AG04450 (cell line): ENCODE data around the gene KNL1. TPM values are rescaled to one million over a fixed set of nuclear protein-coding genes. Genes with fewer than 3 reads are reported as not detected.

Experiments used
- CTCF ChIA-PET: fragments of 300-600, 350-600 bp; formaldehyde crosslinking; extraction: SDS; loops from one replicate; lab custom pipeline; 2022; ENCODE audit warnings: antibody characterized with exemption, inconsistent platforms; lab: Charles Lee
- POLR2A ChIA-PET: fragments of 350-600 bp; formaldehyde crosslinking; extraction: SDS; loops from one replicate; lab custom pipeline; 2021; ENCODE audit warnings: antibody characterized with exemption, inconsistent platforms; lab: Yijun Ruan, JAX
- DNase-seq: peaks from one replicate; pipeline ENCODE4 v3.0.0-alpha.2; 2011; ENCODE audit warnings: low read depth, low spot score
- H3K27ac ChIP-seq: one replicate; pipeline ENCODE4 v1.5.1; 2012; ENCODE audit warnings: low read depth, low read length, control low read depth
- H3K27me3 ChIP-seq: one replicate; pipeline ENCODE4 v1.6.0; 2012; ENCODE audit warnings: low read length; ENCODE audit not compliant: control insufficient read depth, insufficient read depth
- H3K4me3 ChIP-seq: 2 replicates; pipeline ENCODE4 v1.5.1; 2011; ENCODE audit warnings: mild to moderate bottlenecking, low read depth, low read length, control low read depth
- H3K9me3 ChIP-seq: 2 replicates; pipeline ENCODE4 v1.5.1; 2012; ENCODE audit warnings: low read length; ENCODE audit not compliant: control insufficient read depth, insufficient read depth
- polyA plus RNA-seq: library from polyadenylated mRNA; depleted of rRNA; stranded (reverse); fragments of >200 nt; gene quantifications from 2 replicates; pipeline ENCODE4 v1.2.3, GENCODE V29; 2011; rRNA removed
- small RNA-seq: library from RNA; depleted of rRNA; stranded (forward); fragments of <200 nt; gene quantifications from one replicate; pipeline ENCODE3, GENCODE V24; 2012; ENCODE audit warnings: low read depth; ENCODE audit not compliant: insufficient read length
- TF ChIP-seq, protein P1 (sequence below): IDR thresholded peaks from 2 replicates; pipeline ENCODE4 v1.5.1; 2011; ENCODE audit warnings: low read depth, low read length, control low read depth, inconsistent platforms

KNL1 gene
- polyA plus RNA-seq, 1 experiment = 5.6 TPM

- peak overlapping the region; percentile 97 for H3K4me3 ChIP-seq
- H3K9me3 ChIP-seq = no peaks in the 10 kb centered on the region
- no peak overlapping the region for H3K27ac ChIP-seq
- TF ChIP-seq, protein P1, sequence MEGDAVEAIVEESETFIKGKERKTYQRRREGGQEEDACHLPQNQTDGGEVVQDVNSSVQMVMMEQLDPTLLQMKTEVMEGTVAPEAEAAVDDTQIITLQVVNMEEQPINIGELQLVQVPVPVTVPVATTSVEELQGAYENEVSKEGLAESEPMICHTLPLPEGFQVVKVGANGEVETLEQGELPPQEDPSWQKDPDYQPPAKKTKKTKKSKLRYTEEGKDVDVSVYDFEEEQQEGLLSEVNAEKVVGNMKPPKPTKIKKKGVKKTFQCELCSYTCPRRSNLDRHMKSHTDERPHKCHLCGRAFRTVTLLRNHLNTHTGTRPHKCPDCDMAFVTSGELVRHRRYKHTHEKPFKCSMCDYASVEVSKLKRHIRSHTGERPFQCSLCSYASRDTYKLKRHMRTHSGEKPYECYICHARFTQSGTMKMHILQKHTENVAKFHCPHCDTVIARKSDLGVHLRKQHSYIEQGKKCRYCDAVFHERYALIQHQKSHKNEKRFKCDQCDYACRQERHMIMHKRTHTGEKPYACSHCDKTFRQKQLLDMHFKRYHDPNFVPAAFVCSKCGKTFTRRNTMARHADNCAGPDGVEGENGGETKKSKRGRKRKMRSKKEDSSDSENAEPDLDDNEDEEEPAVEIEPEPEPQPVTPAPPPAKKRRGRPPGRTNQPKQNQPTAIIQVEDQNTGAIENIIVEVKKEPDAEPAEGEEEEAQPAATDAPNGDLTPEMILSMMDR = no peak
- CTCF ChIA-PET = interaction anchor here (0.6 to 1.1 kb wide), 2 partner anchors 109 to 198 kb away, joined by 3 to 9 read pairs; partner anchors contain the start of gene VPS18
- no peaks in the 10 kb centered on the region for H3K27me3 ChIP-seq
- DNase-seq = no peak
- POLR2A ChIA-PET = interaction anchor here (0.6 kb wide), 1 partner anchor 540 kb away, joined by 3 read pairs; no protein-coding TSS in a partner anchor
These were observed 102.2 kb downstream of the KNL1 start for GRCh38 chr15:40696228-40696627.

DNA sequence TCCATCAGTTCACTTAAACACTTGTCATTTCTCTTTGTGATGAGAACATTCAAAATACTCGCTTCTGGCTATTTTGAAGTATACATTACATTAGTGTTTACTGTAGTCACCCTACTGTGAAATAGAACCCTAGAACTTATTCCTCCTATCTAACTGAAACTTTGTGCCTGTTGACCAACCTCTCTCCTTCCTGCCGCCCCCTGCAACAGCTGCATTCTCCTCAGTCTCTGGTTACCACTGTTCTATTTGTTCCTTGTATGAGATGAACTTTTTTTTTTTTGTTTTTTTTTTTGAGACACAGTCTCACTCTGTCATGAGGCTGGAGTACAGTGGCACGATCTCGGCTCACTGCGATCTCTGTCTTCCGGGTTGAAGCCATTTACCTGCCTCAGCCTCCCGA is 103.9 kb downstream of the KNL1 start:
- Histone ChIP-seq H3K27ac (no peak overlapping the region), H3K4me3 (no peak overlapping the region), H3K27me3 (no peaks in the 10 kb centered on the region), H3K9me3 (no peaks in the 10 kb centered on the region)
- no peak for DNase-seq
- ChIA-PET CTCF (interaction anchor here (0.7 to 1.5 kb wide), 2 partner anchors 196 to 1092 kb away, joined by 3 read pairs; partner anchors contain the start of gene VPS18), POLR2A (no interaction called here)
- TF ChIP-seq, protein P1 = no peak

- Histone ChIP-seq H3K9me3 (no peaks in the 10 kb centered on the region), H3K27me3 (no peaks in the 10 kb centered on the region), H3K27ac (no peak overlapping the region), H3K4me3 (no peak overlapping the region)
- DNase-seq = no peak
- ChIA-PET POLR2A (no interaction called here), CTCF (interaction anchor here (0.6 to 1.3 kb wide), 4 partner anchors 113 to 190 kb away, joined by 3 to 10 read pairs (median 6); no protein-coding TSS in a partner anchor)
- TF ChIP-seq, protein P1 = peak; percentile 39
These were observed 108.0 kb downstream of the KNL1 start for GRCh38 chr15:40702077-40702476.

DNA sequence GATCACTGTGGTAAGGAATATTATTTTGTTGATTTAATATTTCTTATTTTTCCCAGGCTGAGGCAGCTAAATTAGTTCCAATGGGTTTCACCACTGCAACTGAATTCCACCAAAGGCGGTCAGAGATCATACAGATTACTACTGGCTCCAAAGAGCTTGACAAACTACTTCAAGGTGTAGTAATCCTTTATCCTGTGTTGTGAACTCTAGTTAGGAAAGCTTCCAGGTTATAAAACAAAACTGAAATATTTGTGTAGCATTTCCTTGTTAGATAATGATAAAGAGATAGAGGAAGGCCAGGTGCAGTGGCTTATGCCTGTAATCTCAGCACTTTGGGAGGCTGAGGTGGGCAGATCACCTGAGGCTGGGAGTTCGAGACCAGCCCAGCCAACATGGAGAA is 112.1 kb downstream of the KNL1 start:
- H3K9me3 ChIP-seq = no peaks in the 10 kb centered on the region
- no peak overlapping the region for H3K4me3 ChIP-seq
- POLR2A ChIA-PET = no interaction called here
- no peaks in the 10 kb centered on the region for H3K27me3 ChIP-seq
- DNase-seq = no peak
- CTCF ChIA-PET = interaction anchor here (0.5 to 1.8 kb wide), 3 partner anchors 116 to 186 kb away, joined by 5 to 7 read pairs (median 7); no protein-coding TSS in a partner anchor
- no peak overlapping the region for H3K27ac ChIP-seq
- TF ChIP-seq, protein P1 = no peak

Small RNA genes within 50 kb of the gene (small RNA-seq; reads per million reads assigned to genes)
- gene RF00017 = not detected
- gene RN7SL376P = not detected

Other genes starting within 250 kb of the KNL1 start
- gene PHGR1, start 243.2 kb upstream of the KNL1 start, polyA plus RNA-seq = not detected in 2 replicates
- gene DISP2, start 236.0 kb upstream of the KNL1 start, polyA plus RNA-seq = 0.11 and 0.36 TPM in 2 replicates
- gene KNSTRN, start 211.5 kb upstream of the KNL1 start, polyA plus RNA-seq = 14.6 and 18.2 TPM in 2 replicates
- 49.3 and 49.4 TPM in 2 replicates for gene IVD, start 188.5 kb upstream of the KNL1 start, polyA plus RNA-seq
- gene BAHD1, start 153.3 kb upstream of the KNL1 start, polyA plus RNA-seq = 2.8 and 4.2 TPM in 2 replicates
- 19.8 and 21.7 TPM in 2 replicates for gene CHST14, start 123.3 kb upstream of the KNL1 start, polyA plus RNA-seq
- gene CCDC32, start 29.2 kb upstream of the KNL1 start, polyA plus RNA-seq = 14.0 and 16.7 TPM in 2 replicates
- 5.9 and 7.0 TPM in 2 replicates for gene RPUSD2, start 24.9 kb upstream of the KNL1 start, polyA plus RNA-seq
- gene RAD51, start 100.9 kb downstream of the KNL1 start, polyA plus RNA-seq = 5.1 and 6.0 TPM in 2 replicates
- 19.2 and 19.5 TPM in 2 replicates for gene RMDN3, start 161.0 kb downstream of the KNL1 start, polyA plus RNA-seq
- gene GCHFR, start 169.8 kb downstream of the KNL1 start, polyA plus RNA-seq = 4.2 and 4.7 TPM in 2 replicates
- 0.05 TPM in 2 replicates for gene C15orf62, start 175.7 kb downstream of the KNL1 start, polyA plus RNA-seq
- gene ZFYVE19, start 212.8 kb downstream of the KNL1 start, polyA plus RNA-seq = 15.6 and 20.3 TPM in 2 replicates
- gene DNAJC17, start 213.2 kb downstream of the KNL1 start, polyA plus RNA-seq = 25.8 and 31.7 TPM in 2 replicates
- gene PPP1R14D, start 234.5 kb downstream of the KNL1 start, polyA plus RNA-seq = not detected in 2 replicates
- 0.87 and 0.94 TPM in 2 replicates for gene SPINT1, start 249.8 kb downstream of the KNL1 start, polyA plus RNA-seq